ENCODE measurements around the gene EXOSC1.

- no peak for TF ChIP-seq CTCF (IDR thresholded peaks at IDR 0.05)
- TF ChIP-seq POLR2A (IDR thresholded peaks at IDR 0.05), result no peak
Measured at GRCh38 chr10:97459111-97459510, 13.3 kb upstream of the EXOSC1 start.
